GM23338 (cell line): ENCODE results near the gene RTKN.

Source experiments
- EZH2phosphoT487 ChIP-seq: fragments of 200-600 bp; sonication (generic); IDR thresholded peaks from one replicate; pipeline ENCODE4 v1.8.1; 2018; ENCODE audit warnings: antibody characterized with exemption; ENCODE audit not compliant: unreplicated experiment
- TF ChIP-seq, protein P1 (sequence below): IDR thresholded peaks from one replicate; pipeline ENCODE4 v1.6.1; 2018; ENCODE audit warnings: antibody characterized with exemption; ENCODE audit not compliant: unreplicated experiment
- TF ChIP-seq, protein P2 (sequence below), 2 experiments: fragments of 200-600 bp in 1 of 2; sonication (generic) in 1 of 2; conservative IDR thresholded peaks; 2 replicates each; pipeline versions ENCODE4 v1.5.1 to v1.6.1; 2016 to 2017; ENCODE audit warnings: antibody characterized with exemption in 2 of 2, low read depth in 2 of 2, mild to moderate bottlenecking in 2 of 2, moderate library complexity in 1 of 2

DNA sequence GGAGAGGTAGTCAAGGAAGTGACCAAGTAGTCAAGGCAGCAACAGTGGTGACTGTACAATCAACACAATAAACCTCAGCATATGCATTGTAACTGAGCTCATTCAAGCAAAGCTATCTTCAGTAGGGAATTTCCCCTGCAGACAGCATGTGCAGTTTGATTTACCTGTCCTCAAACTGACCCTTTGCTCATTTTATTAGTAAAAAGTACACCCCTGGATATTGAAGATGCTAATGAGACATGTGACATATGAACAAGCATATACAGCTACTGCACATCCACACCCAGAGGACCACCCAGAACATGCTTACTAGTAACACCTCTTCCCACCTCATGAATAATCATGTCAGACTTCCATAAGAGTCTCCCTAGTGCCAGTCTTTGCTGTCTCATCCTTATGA is 35.7 kb downstream of the RTKN start:
- TF ChIP-seq EZH2phosphoT487 = no peak
- TF ChIP-seq, protein P1, sequence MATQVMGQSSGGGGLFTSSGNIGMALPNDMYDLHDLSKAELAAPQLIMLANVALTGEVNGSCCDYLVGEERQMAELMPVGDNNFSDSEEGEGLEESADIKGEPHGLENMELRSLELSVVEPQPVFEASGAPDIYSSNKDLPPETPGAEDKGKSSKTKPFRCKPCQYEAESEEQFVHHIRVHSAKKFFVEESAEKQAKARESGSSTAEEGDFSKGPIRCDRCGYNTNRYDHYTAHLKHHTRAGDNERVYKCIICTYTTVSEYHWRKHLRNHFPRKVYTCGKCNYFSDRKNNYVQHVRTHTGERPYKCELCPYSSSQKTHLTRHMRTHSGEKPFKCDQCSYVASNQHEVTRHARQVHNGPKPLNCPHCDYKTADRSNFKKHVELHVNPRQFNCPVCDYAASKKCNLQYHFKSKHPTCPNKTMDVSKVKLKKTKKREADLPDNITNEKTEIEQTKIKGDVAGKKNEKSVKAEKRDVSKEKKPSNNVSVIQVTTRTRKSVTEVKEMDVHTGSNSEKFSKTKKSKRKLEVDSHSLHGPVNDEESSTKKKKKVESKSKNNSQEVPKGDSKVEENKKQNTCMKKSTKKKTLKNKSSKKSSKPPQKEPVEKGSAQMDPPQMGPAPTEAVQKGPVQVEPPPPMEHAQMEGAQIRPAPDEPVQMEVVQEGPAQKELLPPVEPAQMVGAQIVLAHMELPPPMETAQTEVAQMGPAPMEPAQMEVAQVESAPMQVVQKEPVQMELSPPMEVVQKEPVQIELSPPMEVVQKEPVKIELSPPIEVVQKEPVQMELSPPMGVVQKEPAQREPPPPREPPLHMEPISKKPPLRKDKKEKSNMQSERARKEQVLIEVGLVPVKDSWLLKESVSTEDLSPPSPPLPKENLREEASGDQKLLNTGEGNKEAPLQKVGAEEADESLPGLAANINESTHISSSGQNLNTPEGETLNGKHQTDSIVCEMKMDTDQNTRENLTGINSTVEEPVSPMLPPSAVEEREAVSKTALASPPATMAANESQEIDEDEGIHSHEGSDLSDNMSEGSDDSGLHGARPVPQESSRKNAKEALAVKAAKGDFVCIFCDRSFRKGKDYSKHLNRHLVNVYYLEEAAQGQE = no peak
- TF ChIP-seq, protein P2, sequence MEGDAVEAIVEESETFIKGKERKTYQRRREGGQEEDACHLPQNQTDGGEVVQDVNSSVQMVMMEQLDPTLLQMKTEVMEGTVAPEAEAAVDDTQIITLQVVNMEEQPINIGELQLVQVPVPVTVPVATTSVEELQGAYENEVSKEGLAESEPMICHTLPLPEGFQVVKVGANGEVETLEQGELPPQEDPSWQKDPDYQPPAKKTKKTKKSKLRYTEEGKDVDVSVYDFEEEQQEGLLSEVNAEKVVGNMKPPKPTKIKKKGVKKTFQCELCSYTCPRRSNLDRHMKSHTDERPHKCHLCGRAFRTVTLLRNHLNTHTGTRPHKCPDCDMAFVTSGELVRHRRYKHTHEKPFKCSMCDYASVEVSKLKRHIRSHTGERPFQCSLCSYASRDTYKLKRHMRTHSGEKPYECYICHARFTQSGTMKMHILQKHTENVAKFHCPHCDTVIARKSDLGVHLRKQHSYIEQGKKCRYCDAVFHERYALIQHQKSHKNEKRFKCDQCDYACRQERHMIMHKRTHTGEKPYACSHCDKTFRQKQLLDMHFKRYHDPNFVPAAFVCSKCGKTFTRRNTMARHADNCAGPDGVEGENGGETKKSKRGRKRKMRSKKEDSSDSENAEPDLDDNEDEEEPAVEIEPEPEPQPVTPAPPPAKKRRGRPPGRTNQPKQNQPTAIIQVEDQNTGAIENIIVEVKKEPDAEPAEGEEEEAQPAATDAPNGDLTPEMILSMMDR (conservative IDR thresholded peaks at IDR 0.05; ENCODE audit: low read depth in 2 of 2) = no peak
